ENCODE data around the gene GSTT2. TPM values are rescaled to one million over a fixed set of nuclear protein-coding genes. Genes with fewer than 3 reads are reported as not detected.

The GSTT2 gene
- total and polyA plus RNA-seq, 2 experiments from 2014 or later = 0.44 TPM; not detected in 1

Other genes starting within 250 kb of the GSTT2 start
- gene ZNF70, start 229.0 kb upstream of the GSTT2 start, total RNA-seq (2014; rRNA removed; shearing (Covaris generic)) = 2.6 TPM in 2 replicates
- gene ZNF70, start 229.0 kb upstream of the GSTT2 start, polyA plus RNA-seq (2016; fragmentation: Nextera tagmentation; extraction: Ambion mirVana) = 0.19 and 0.45 TPM in 2 replicates
- gene VPREB3, start 225.7 kb upstream of the GSTT2 start, total RNA-seq (2014; rRNA removed; shearing (Covaris generic)) = not detected in 2 replicates
- 1.1 and 2.1 TPM in 2 replicates for gene VPREB3, start 225.7 kb upstream of the GSTT2 start, polyA plus RNA-seq (2016; fragmentation: Nextera tagmentation; extraction: Ambion mirVana)
- 3.6 and 5.7 TPM in 2 replicates for gene C22orf15, start 217.1 kb upstream of the GSTT2 start, total RNA-seq (2014; rRNA removed; shearing (Covaris generic))
- gene C22orf15, start 217.1 kb upstream of the GSTT2 start, polyA plus RNA-seq (2016; fragmentation: Nextera tagmentation; extraction: Ambion mirVana) = 9.3 and 10.1 TPM in 2 replicates
- 1.2 and 11.4 TPM in 2 replicates for gene CHCHD10, start 212.2 kb upstream of the GSTT2 start, total RNA-seq (2014; rRNA removed; shearing (Covaris generic))
- 101 and 113 TPM in 2 replicates for gene CHCHD10, start 212.2 kb upstream of the GSTT2 start, polyA plus RNA-seq (2016; fragmentation: Nextera tagmentation; extraction: Ambion mirVana)
- gene MMP11, start 207.3 kb upstream of the GSTT2 start, total RNA-seq (2014; rRNA removed; shearing (Covaris generic)) = 12.1 and 17.4 TPM in 2 replicates
- 4.9 and 5.3 TPM in 2 replicates for gene MMP11, start 207.3 kb upstream of the GSTT2 start, polyA plus RNA-seq (2016; fragmentation: Nextera tagmentation; extraction: Ambion mirVana)
- 115 and 132 TPM in 2 replicates for gene SMARCB1, start 193.2 kb upstream of the GSTT2 start, total RNA-seq (2014; rRNA removed; shearing (Covaris generic))
- 113 and 114 TPM in 2 replicates for gene SMARCB1, start 193.2 kb upstream of the GSTT2 start, polyA plus RNA-seq (2016; fragmentation: Nextera tagmentation; extraction: Ambion mirVana)
- 10.6 and 13.6 TPM in 2 replicates for gene DERL3, start 141.1 kb upstream of the GSTT2 start, total RNA-seq (2014; rRNA removed; shearing (Covaris generic))
- gene DERL3, start 141.1 kb upstream of the GSTT2 start, polyA plus RNA-seq (2016; fragmentation: Nextera tagmentation; extraction: Ambion mirVana) = 16.6 and 19.5 TPM in 2 replicates
- 15.1 and 21.8 TPM in 2 replicates for gene SLC2A11, start 122.3 kb upstream of the GSTT2 start, total RNA-seq (2014; rRNA removed; shearing (Covaris generic))
- 7.1 and 7.4 TPM in 2 replicates for gene SLC2A11, start 122.3 kb upstream of the GSTT2 start, polyA plus RNA-seq (2016; fragmentation: Nextera tagmentation; extraction: Ambion mirVana)
- 800 and 881 TPM in 2 replicates for gene MIF, start 85.8 kb upstream of the GSTT2 start, total RNA-seq (2014; rRNA removed; shearing (Covaris generic))
- gene MIF, start 85.8 kb upstream of the GSTT2 start, polyA plus RNA-seq (2016; fragmentation: Nextera tagmentation; extraction: Ambion mirVana) = 5,205 and 5,707 TPM in 2 replicates
- 5.7 TPM in 2 replicates for gene GSTT2B, start 18.9 kb upstream of the GSTT2 start, total RNA-seq (2014; rRNA removed; shearing (Covaris generic))
- gene GSTT2B, start 18.9 kb upstream of the GSTT2 start, polyA plus RNA-seq (2016; fragmentation: Nextera tagmentation; extraction: Ambion mirVana) = 16.4 and 17.2 TPM in 2 replicates
- 1.5 and 2.1 TPM in 2 replicates for gene DDTL, start 13.2 kb upstream of the GSTT2 start, total RNA-seq (2014; rRNA removed; shearing (Covaris generic))
- 3.3 and 3.7 TPM in 2 replicates for gene DDTL, start 13.2 kb upstream of the GSTT2 start, polyA plus RNA-seq (2016; fragmentation: Nextera tagmentation; extraction: Ambion mirVana)
- 124 and 150 TPM in 2 replicates for gene DDT, start 5.7 kb upstream of the GSTT2 start, total RNA-seq (2014; rRNA removed; shearing (Covaris generic))
- gene DDT, start 5.7 kb upstream of the GSTT2 start, polyA plus RNA-seq (2016; fragmentation: Nextera tagmentation; extraction: Ambion mirVana) = 216 and 232 TPM in 2 replicates
- not detected in 2 replicates for gene GSTT4, start 25.3 kb downstream of the GSTT2 start, total RNA-seq (2014; rRNA removed; shearing (Covaris generic))
- not detected in 2 replicates for gene GSTT4, start 25.3 kb downstream of the GSTT2 start, polyA plus RNA-seq (2016; fragmentation: Nextera tagmentation; extraction: Ambion mirVana)
- 61.2 and 65.3 TPM in 2 replicates for gene CABIN1, start 31.2 kb downstream of the GSTT2 start, total RNA-seq (2014; rRNA removed; shearing (Covaris generic))
- 27.4 and 28.2 TPM in 2 replicates for gene CABIN1, start 31.2 kb downstream of the GSTT2 start, polyA plus RNA-seq (2016; fragmentation: Nextera tagmentation; extraction: Ambion mirVana)
- 2.1 and 2.2 TPM in 2 replicates for gene SUSD2, start 201.4 kb downstream of the GSTT2 start, total RNA-seq (2014; rRNA removed; shearing (Covaris generic))
- 0.68 and 0.74 TPM in 2 replicates for gene SUSD2, start 201.4 kb downstream of the GSTT2 start, polyA plus RNA-seq (2016; fragmentation: Nextera tagmentation; extraction: Ambion mirVana)

Data from GM23338 (cell line).